ENCODE results near the gene TIMM21.

TIMM21 gene

GRCh38 chr18:74200780-74201179, 52.5 kb downstream of the TIMM21 start:
- ChIA-PET CTCF (interaction anchor here (0.6 to 4.2 kb wide), 2 partner anchors 142 to 930 kb away, joined by 3 to 17 read pairs; no protein-coding TSS in a partner anchor), POLR2A (no interaction called here)
- TF ChIP-seq BHLHE40 (IDR thresholded peaks at IDR 0.05; ENCODE audit: borderline replicate concordance) = no peak
- no peak for TF ChIP-seq NFRKB (IDR thresholded peaks at IDR 0.05)
- TF ChIP-seq L3MBTL2 (conservative IDR thresholded peaks at IDR 0.05) = no peak
- TF ChIP-seq HDGF (IDR thresholded peaks at IDR 0.05; ENCODE audit: borderline replicate concordance) = no peak
- TF ChIP-seq TARDBP (IDR thresholded peaks at IDR 0.05) = no peak
- no peak for TF ChIP-seq CTBP1 (IDR thresholded peaks at IDR 0.05; ENCODE audit: borderline replicate concordance)
- no peak for TF ChIP-seq ELF4 (IDR thresholded peaks at IDR 0.05)
- no peak for TF ChIP-seq FOXA1 (IDR thresholded peaks at IDR 0.05)
- no peak for TF ChIP-seq FOXM1 (IDR thresholded peaks at IDR 0.05; ENCODE audit: borderline replicate concordance)
- no peak for TF ChIP-seq SUZ12 (IDR thresholded peaks at IDR 0.05)
- TF ChIP-seq ARNT (IDR thresholded peaks at IDR 0.05) = no peak
- no peak for TF ChIP-seq FOXK2 (IDR thresholded peaks at IDR 0.05)
- TF ChIP-seq, protein P1, sequence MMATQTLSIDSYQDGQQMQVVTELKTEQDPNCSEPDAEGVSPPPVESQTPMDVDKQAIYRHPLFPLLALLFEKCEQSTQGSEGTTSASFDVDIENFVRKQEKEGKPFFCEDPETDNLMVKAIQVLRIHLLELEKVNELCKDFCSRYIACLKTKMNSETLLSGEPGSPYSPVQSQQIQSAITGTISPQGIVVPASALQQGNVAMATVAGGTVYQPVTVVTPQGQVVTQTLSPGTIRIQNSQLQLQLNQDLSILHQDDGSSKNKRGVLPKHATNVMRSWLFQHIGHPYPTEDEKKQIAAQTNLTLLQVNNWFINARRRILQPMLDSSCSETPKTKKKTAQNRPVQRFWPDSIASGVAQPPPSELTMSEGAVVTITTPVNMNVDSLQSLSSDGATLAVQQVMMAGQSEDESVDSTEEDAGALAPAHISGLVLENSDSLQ (IDR thresholded peaks at IDR 0.05) = no peak
- TF ChIP-seq ZNF384 (IDR thresholded peaks at IDR 0.05) = no peak
- TF ChIP-seq SP1 (IDR thresholded peaks at IDR 0.05) = no peak
- no peak for DNase-seq (ENCODE audit: extremely low spot score)

DNA sequence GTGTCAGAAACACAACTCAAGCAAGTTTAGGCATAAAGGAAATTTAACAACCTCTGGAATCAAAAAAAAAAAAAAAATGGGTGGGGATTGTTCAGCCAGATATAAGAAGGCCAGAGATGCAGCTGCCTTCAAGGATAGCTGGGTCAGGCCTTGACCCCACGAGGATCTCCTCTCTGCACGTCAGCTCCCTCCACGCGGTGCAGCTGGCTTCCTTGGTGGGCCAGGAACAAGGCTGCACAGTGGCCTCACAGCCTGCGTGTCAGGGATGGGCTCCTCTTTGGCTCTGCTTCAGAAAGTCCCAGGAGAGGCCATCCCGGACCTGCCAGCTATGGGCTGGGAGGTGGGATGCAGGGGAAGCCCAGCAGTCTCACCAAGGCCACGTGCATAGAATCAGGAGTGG, 55.5 kb downstream of the TIMM21 start:
- POLR2A ChIA-PET = no interaction called here

GRCh38 chr18:74204526-74205152, 56.3 kb downstream of the TIMM21 start:
- POLR2A ChIA-PET = no interaction called here
- CTCF ChIA-PET = no interaction called here
- TF ChIP-seq TARDBP (IDR thresholded peaks at IDR 0.05) (no peak), CTBP1 (IDR thresholded peaks at IDR 0.05; ENCODE audit: borderline replicate concordance) (no peak), ZNF384 (IDR thresholded peaks at IDR 0.05) (no peak), NFRKB (IDR thresholded peaks at IDR 0.05) (no peak), L3MBTL2 (conservative IDR thresholded peaks at IDR 0.05) (no peak), SUZ12 (IDR thresholded peaks at IDR 0.05) (no peak), ELF4 (IDR thresholded peaks at IDR 0.05) (no peak), BHLHE40 (IDR thresholded peaks at IDR 0.05; ENCODE audit: borderline replicate concordance) (no peak), FOXM1 (IDR thresholded peaks at IDR 0.05; ENCODE audit: borderline replicate concordance) (no peak), FOXK2 (IDR thresholded peaks at IDR 0.05) (no peak), LEF1 (IDR thresholded peaks at IDR 0.05; ENCODE audit: borderline replicate concordance) (no peak), ARNT (IDR thresholded peaks at IDR 0.05) (no peak), FOXA1 (IDR thresholded peaks at IDR 0.05) (no peak), HDGF (IDR thresholded peaks at IDR 0.05; ENCODE audit: borderline replicate concordance) (no peak), SP1 (IDR thresholded peaks at IDR 0.05) (no peak)
- TF ChIP-seq, protein P1 (IDR thresholded peaks at IDR 0.05) = no peak
- no peak for DNase-seq (ENCODE audit: extremely low spot score)

More for the DNA sequence above, 55.5 kb downstream of the TIMM21 start:
- TF ChIP-seq L3MBTL2 (conservative IDR thresholded peaks at IDR 0.05) = no peak
- TF ChIP-seq SP1 (IDR thresholded peaks at IDR 0.05) = no peak
- no peak for DNase-seq (ENCODE audit: extremely low spot score)
- CTCF ChIA-PET = no interaction called here
